Uterus (tissue), 2 donors: ENCODE results near the gene ZNF516.

Experiments
- CTCF ChIP-seq, 4 experiments: fragments of 200-600 bp in 2 of 4; fragments of 450-650 bp in 2 of 4; sonication (generic) in 2 of 4; IDR thresholded peaks; one replicate each; pipeline ENCODE4 v1.5.1; 2016 to 2019; ENCODE audit warnings: antibody characterized with exemption in 4 of 4, mild to moderate bottlenecking in 2 of 4, moderate library complexity in 1 of 4
- POLR2A ChIP-seq, 2 donors: fragments of 450-650 bp; IDR thresholded peaks; one replicate each; pipeline ENCODE4 v1.6.1; 2016; ENCODE audit warnings: antibody characterized with exemption in 2 of 2, mild to moderate bottlenecking in 1 of 2, moderate library complexity in 1 of 2

- TF ChIP-seq CTCF (IDR thresholded peaks at IDR 0.05) (no peak), POLR2A (IDR thresholded peaks at IDR 0.05) (no peak)
These were observed 118.8 kb downstream of the ZNF516 start for GRCh38 chr18:76376225-76376624.
